T-helper 2 cell treated with Interferon-gamma antibody and Interleukin-4, amounts not matched to agents 5 μg/mL and 100 μg/mL, for 36 hours (primary cell): ENCODE results near the gene RAB4B.
"Not testable (repeated sequence)": the region's sequence is repeated elsewhere in the genome, so short reads cannot be mapped to it uniquely, and the experiment has no call there.

Experiments used
- DNase-seq: peaks from one replicate; pipeline ENCODE4 v3.0.0; 2021; ENCODE audit warnings: low spot score
- H3K27ac Mint-ChIP-seq: one replicate; pipeline ENCODE4 v1.8.0; 2021; ENCODE audit warnings: mild to moderate bottlenecking, mixed read lengths
- H3K27me3 Mint-ChIP-seq: one replicate; pipeline ENCODE4 v1.8.0; 2021; ENCODE audit warnings: low read depth, mixed read lengths
- H3K36me3 Mint-ChIP-seq: one replicate; pipeline ENCODE4 v1.8.0; 2021; ENCODE audit warnings: low read depth, mixed read lengths
- H3K4me1 Mint-ChIP-seq: one replicate; pipeline ENCODE4 v1.8.0; 2021; ENCODE audit warnings: low read depth, mixed read lengths
- H3K4me3 Mint-ChIP-seq: one replicate; pipeline ENCODE4 v1.8.0; 2022; ENCODE audit warnings: mild to moderate bottlenecking, moderate library complexity, mixed read lengths
- H3K9me3 Mint-ChIP-seq: one replicate; pipeline ENCODE4 v1.8.0; 2021; ENCODE audit warnings: mixed read lengths

RAB4B gene

GRCh38 chr19:40777937-40778705 lies at the start of gene RAB4B:
TSS of gene RAB4B (plus strand) at chr19:40778247. CDS start at chr19:40778376, 129 bp downstream.
- Mint-ChIP-seq H3K36me3 (peaks cover 26% of the 10 kb centered on the region), H3K9me3 (no peaks in the 10 kb centered on the region), H3K4me1 (peaks cover 35% of the 10 kb centered on the region), H3K4me3 (peak within 1 kb of the TSS; percentile 97), H3K27ac (peak within 1 kb of the TSS; percentile 96), H3K27me3 (no peaks in the 10 kb centered on the region)
- DNase-seq, result peak; percentile 100

GRCh38 chr19:40730065-40730464 lies 48.0 kb upstream of the RAB4B start:
- H3K36me3 Mint-ChIP-seq, result peaks cover 30% of the 10 kb centered on the region
- H3K27ac Mint-ChIP-seq, H3K27me3 Mint-ChIP-seq, DNase-seq, H3K4me3 Mint-ChIP-seq, H3K4me1 Mint-ChIP-seq, H3K9me3 Mint-ChIP-seq: not testable (repeated sequence)

GRCh38 chr19:40732304-40732703 lies 45.7 kb upstream of the RAB4B start:
- not testable (repeated sequence) for H3K27ac Mint-ChIP-seq, H3K27me3 Mint-ChIP-seq, H3K4me1 Mint-ChIP-seq, H3K4me3 Mint-ChIP-seq, H3K9me3 Mint-ChIP-seq, DNase-seq
- peaks cover 30% of the 10 kb centered on the region for H3K36me3 Mint-ChIP-seq

GRCh38 chr19:40733149-40733548 lies 44.9 kb upstream of the RAB4B start:
- no peak overlapping the region for H3K27ac Mint-ChIP-seq
- no peaks in the 10 kb centered on the region for H3K27me3 Mint-ChIP-seq
- H3K36me3 Mint-ChIP-seq, result peaks cover 34% of the 10 kb centered on the region

GRCh38 chr19:40735013-40735771 lies 42.9 kb upstream of the RAB4B start:
- H3K4me3 Mint-ChIP-seq, result no peak overlapping the region
- H3K36me3 Mint-ChIP-seq, result peaks cover 35% of the 10 kb centered on the region
- no peak overlapping the region for H3K27ac Mint-ChIP-seq
- H3K27me3 Mint-ChIP-seq, result no peaks in the 10 kb centered on the region
- peaks cover 3% of the 10 kb centered on the region for H3K4me1 Mint-ChIP-seq
- H3K9me3 Mint-ChIP-seq, result no peaks in the 10 kb centered on the region
- no peak for DNase-seq

More at GRCh38 chr19:40733149-40733548, 44.9 kb upstream of the RAB4B start:
- Mint-ChIP-seq H3K4me1 (no peaks in the 10 kb centered on the region), H3K9me3 (no peaks in the 10 kb centered on the region), H3K4me3 (no peak overlapping the region)
- no peak for DNase-seq

- Mint-ChIP-seq H3K27me3 (no peaks in the 10 kb centered on the region), H3K4me1 (peaks cover 3% of the 10 kb centered on the region), H3K4me3 (no peak overlapping the region), H3K9me3 (no peaks in the 10 kb centered on the region), H3K36me3 (peaks cover 27% of the 10 kb centered on the region), H3K27ac (no peak overlapping the region)
- no peak for DNase-seq
These were observed 41.4 kb upstream of the RAB4B start for GRCh38 chr19:40736661-40737060.

GRCh38 chr19:40737102-40737644 lies 40.9 kb upstream of the RAB4B start:
- peaks cover 3% of the 10 kb centered on the region for H3K4me1 Mint-ChIP-seq
- no peak for DNase-seq
- H3K27ac Mint-ChIP-seq, result no peak overlapping the region
- peaks cover 27% of the 10 kb centered on the region for H3K36me3 Mint-ChIP-seq
- no peak overlapping the region for H3K4me3 Mint-ChIP-seq
- H3K27me3 Mint-ChIP-seq, result no peaks in the 10 kb centered on the region
- H3K9me3 Mint-ChIP-seq, result no peaks in the 10 kb centered on the region

- Mint-ChIP-seq H3K36me3 (peaks cover 17% of the 10 kb centered on the region), H3K4me1 (peaks cover 3% of the 10 kb centered on the region), H3K9me3 (no peaks in the 10 kb centered on the region), H3K27ac (no peak overlapping the region), H3K27me3 (no peaks in the 10 kb centered on the region), H3K4me3 (no peak overlapping the region)
- no peak for DNase-seq
These were observed 38.8 kb upstream of the RAB4B start for GRCh38 chr19:40739030-40739839.

- H3K4me1 Mint-ChIP-seq, result peaks cover 3% of the 10 kb centered on the region
- no peak for DNase-seq
- no peak overlapping the region for H3K27ac Mint-ChIP-seq
- peaks cover 15% of the 10 kb centered on the region for H3K36me3 Mint-ChIP-seq
- H3K27me3 Mint-ChIP-seq, result no peaks in the 10 kb centered on the region
- no peak overlapping the region for H3K4me3 Mint-ChIP-seq
- H3K9me3 Mint-ChIP-seq, result no peaks in the 10 kb centered on the region
These were observed 38.0 kb upstream of the RAB4B start for GRCh38 chr19:40739871-40740703.

GRCh38 chr19:40740747-40741146 lies 37.3 kb upstream of the RAB4B start:
- no peak for DNase-seq
- Mint-ChIP-seq H3K4me3 (no peak overlapping the region), H3K9me3 (no peaks in the 10 kb centered on the region), H3K4me1 (peaks cover 3% of the 10 kb centered on the region), H3K36me3 (peaks cover 8% of the 10 kb centered on the region), H3K27me3 (no peaks in the 10 kb centered on the region), H3K27ac (peak overlapping the region; percentile 4)

GRCh38 chr19:40741527-40742390 lies 36.3 kb upstream of the RAB4B start:
- H3K4me1 Mint-ChIP-seq, result peaks cover 3% of the 10 kb centered on the region
- H3K27ac Mint-ChIP-seq, result no peak overlapping the region
- peaks cover 8% of the 10 kb centered on the region for H3K36me3 Mint-ChIP-seq
- no peaks in the 10 kb centered on the region for H3K9me3 Mint-ChIP-seq
- no peaks in the 10 kb centered on the region for H3K27me3 Mint-ChIP-seq
- no peak overlapping the region for H3K4me3 Mint-ChIP-seq
- no peak for DNase-seq

- Mint-ChIP-seq H3K36me3 (peaks cover 6% of the 10 kb centered on the region), H3K9me3 (no peaks in the 10 kb centered on the region), H3K27ac (no peak overlapping the region), H3K4me1 (peaks cover 3% of the 10 kb centered on the region), H3K4me3 (no peak overlapping the region), H3K27me3 (no peaks in the 10 kb centered on the region)
- DNase-seq, result no peak
These were observed 35.6 kb upstream of the RAB4B start for GRCh38 chr19:40742477-40742876.
